GM19438 (cell line): ENCODE measurements around the gene HASPIN.
"Not testable (repeated sequence)": the region's sequence is repeated elsewhere in the genome, so short reads cannot be mapped to it uniquely, and the experiment has no call there.

Source experiments
- ATAC-seq: cut with Tn5 transposase; IDR thresholded peaks from one replicate; pipeline ENCODE4 v1.9.1; 2021; ENCODE audit warnings: low read depth; ENCODE audit not compliant: unreplicated experiment

Gene HASPIN

GRCh38 chr17:3734911-3735276 lies 11.2 kb downstream of the HASPIN start:
- not testable (repeated sequence) for ATAC-seq

- no peak for ATAC-seq
Measured at GRCh38 chr17:3735515-3735914, 11.8 kb downstream of the HASPIN start.

GRCh38 chr17:3738562-3739295 lies 15.0 kb downstream of the HASPIN start:
- ATAC-seq: no peak

GRCh38 chr17:3739422-3740124 lies 15.9 kb downstream of the HASPIN start:
- no peak for ATAC-seq

- ATAC-seq: no peak
Measured at GRCh38 chr17:3740611-3741073, 16.9 kb downstream of the HASPIN start.

- no peak for ATAC-seq
Measured at GRCh38 chr17:3744014-3744413, 20.3 kb downstream of the HASPIN start.

- no peak for ATAC-seq
Measured at GRCh38 chr17:3745071-3745470, 21.4 kb downstream of the HASPIN start.

- ATAC-seq: no peak
Measured at GRCh38 chr17:3747805-3748204, 24.1 kb downstream of the HASPIN start.

- ATAC-seq: no peak
Measured at GRCh38 chr17:3748576-3748975, 24.9 kb downstream of the HASPIN start.

GRCh38 chr17:3750296-3750695 lies 26.6 kb downstream of the HASPIN start:
- no peak for ATAC-seq

GRCh38 chr17:3750926-3751325 lies 27.2 kb downstream of the HASPIN start:
- ATAC-seq: no peak

- ATAC-seq: no peak
Measured at GRCh38 chr17:3751836-3752235, 28.1 kb downstream of the HASPIN start.

GRCh38 chr17:3753624-3754023 lies 29.9 kb downstream of the HASPIN start:
- ATAC-seq: no peak

GRCh38 chr17:3754066-3754457 lies 30.4 kb downstream of the HASPIN start:
- no peak for ATAC-seq

GRCh38 chr17:3754458-3755334 lies 31.0 kb downstream of the HASPIN start:
- no peak for ATAC-seq

- ATAC-seq: no peak
Measured at GRCh38 chr17:3755335-3756030, 31.8 kb downstream of the HASPIN start.

GRCh38 chr17:3759597-3760216 lies 36.0 kb downstream of the HASPIN start:
- ATAC-seq: no peak

- no peak for ATAC-seq
Measured at GRCh38 chr17:3761036-3761917, 37.6 kb downstream of the HASPIN start.

- ATAC-seq: no peak
Measured at GRCh38 chr17:3761918-3762380, 38.2 kb downstream of the HASPIN start.
